Smooth muscle cell (in vitro differentiated cells): ENCODE data around the gene ITGA5. TPM values are rescaled to one million over a fixed set of nuclear protein-coding genes. Genes with fewer than 3 reads are reported as not detected.

Experiments
- DNase-seq: peaks from one replicate; lab custom pipeline; 2025; ENCODE audit not compliant: unreplicated experiment; lab: John Stamatoyannopoulos, UW
- H2AFZ ChIP-seq: fragments of 200-600 bp; sonication (generic); 2 replicates; pipeline ENCODE4 v1.6.0; 2016; ENCODE audit warnings: antibody characterized with exemption, low read depth, mild to moderate bottlenecking
- H3F3A ChIP-seq: fragments of 200-600 bp; sonication (generic); 2 replicates; pipeline ENCODE4 v1.6.0; 2017; ENCODE audit warnings: antibody characterized with exemption, low read depth
- H3K27ac ChIP-seq: fragments of 200-600 bp; sonication (generic); 2 replicates; pipeline ENCODE4 v1.5.1; 2016; ENCODE audit warnings: low read depth, mild to moderate bottlenecking
- H3K27me3 ChIP-seq: fragments of 200-600 bp; sonication (generic); 2 replicates; pipeline ENCODE4 v1.6.1; 2016; ENCODE audit warnings: low read depth, mild to moderate bottlenecking
- H3K36me3 ChIP-seq: fragments of 200-600 bp; sonication (generic); 2 replicates; pipeline ENCODE4 v1.5.1; 2016; ENCODE audit warnings: low read depth
- H3K4me1 ChIP-seq: fragments of 200-600 bp; sonication (generic); 2 replicates; pipeline ENCODE4 v1.5.1; 2016; ENCODE audit warnings: low read depth
- H3K4me2 ChIP-seq: fragments of 200-600 bp; sonication (generic); 2 replicates; pipeline ENCODE4 v1.6.0; 2016; ENCODE audit warnings: mild to moderate bottlenecking
- H3K4me3 ChIP-seq: fragments of 200-600 bp; sonication (generic); 2 replicates; pipeline ENCODE4 v1.5.1; 2016; ENCODE audit warnings: mild to moderate bottlenecking
- H3K79me2 ChIP-seq: fragments of 200-600 bp; sonication (generic); 2 replicates; pipeline ENCODE4 v1.6.0; 2016; ENCODE audit warnings: low read depth, mild to moderate bottlenecking
- H3K9ac ChIP-seq: fragments of 200-600 bp; sonication (generic); 2 replicates; pipeline ENCODE4 v1.6.0; 2016; ENCODE audit warnings: low read depth
- H3K9me3 ChIP-seq: fragments of 200-600 bp; sonication (generic); replicated peaks from 2 replicates; pipeline ENCODE4 v1.5.1; 2016; ENCODE audit warnings: low read depth
- H4K20me1 ChIP-seq: fragments of 200-600 bp; sonication (generic); 2 replicates; pipeline ENCODE4 v1.6.0; 2016; ENCODE audit warnings: low read depth
- CTCF ChIP-seq: fragments of 200-600 bp; sonication (generic); IDR thresholded peaks from 2 replicates; pipeline ENCODE4 v1.5.1; 2017; ENCODE audit warnings: borderline replicate concordance, mild to moderate bottlenecking, antibody characterized with exemption; ENCODE audit not compliant: insufficient read depth, poor library complexity, severe bottlenecking
- WGBS: methylation state at CpG from one replicate; pipeline ENCODE4 v1.1.7; 2016; ENCODE audit warnings: low lambda C conversion rate; 5-methylcytosine and 5-hydroxymethylcytosine counted together
- polyA plus RNA-seq: library from polyadenylated mRNA; unstranded; fragments of >200 nt; fragmentation: Nextera tagmentation; extraction: Ambion mirVana; gene quantifications from 2 replicates; pipeline ENCODE4 v1.2.1, GENCODE V29; 2016
- total RNA-seq: library from RNA; depleted of rRNA; stranded (reverse); fragments of >200 nt; gene quantifications from 2 replicates; pipeline ENCODE4 v1.2.3, GENCODE V29; 2014

Gene ITGA5
- total and polyA plus RNA-seq, 2 experiments from 2014 or later: 163 to 192 TPM

- Histone ChIP-seq H3K4me2 (no peak overlapping the region), H3K27me3 (no peaks in the 10 kb centered on the region), H3K9me3 (no peaks in the 10 kb centered on the region), H4K20me1 (no peaks in the 10 kb centered on the region), H3K4me1 (peaks cover 23% of the 10 kb centered on the region), H3K36me3 (no peaks in the 10 kb centered on the region), H3K9ac (no peak overlapping the region), H3K4me3 (no peak overlapping the region), H3K79me2 (no peaks in the 10 kb centered on the region), H3K27ac (no peak overlapping the region), H3F3A (peaks cover 5% of the 10 kb centered on the region), H2AFZ (no peak overlapping the region)
- no peak for TF ChIP-seq CTCF
- DNase-seq: no peak
- 97% methylated on average over 5 of the region's 5 CpGs for WGBS
Measured at GRCh38 chr12:54430471-54431069, 11.5 kb upstream of the ITGA5 start.

- H3K4me2 ChIP-seq: no peak overlapping the region
- no peak overlapping the region for H3K9ac ChIP-seq
- TF ChIP-seq CTCF: no peak
Measured at GRCh38 chr12:54429014-54429471, 10.0 kb upstream of the ITGA5 start.

GRCh38 chr12:54428050-54429013 is 9.3 kb upstream of the ITGA5 start:
- H4K20me1 ChIP-seq: no peaks in the 10 kb centered on the region
- peaks cover 5% of the 10 kb centered on the region for H3F3A ChIP-seq
- DNase-seq: no peak
- H3K9me3 ChIP-seq: no peaks in the 10 kb centered on the region
- no peak for TF ChIP-seq CTCF
- no peaks in the 10 kb centered on the region for H3K27me3 ChIP-seq
- H3K4me1 ChIP-seq: peaks cover 23% of the 10 kb centered on the region
- H3K4me2 ChIP-seq: no peak overlapping the region
- 76% methylated on average over 13 of the region's 13 CpGs for WGBS
- no peak overlapping the region for H2AFZ ChIP-seq
- no peak overlapping the region for H3K9ac ChIP-seq
- H3K36me3 ChIP-seq: no peaks in the 10 kb centered on the region
- H3K27ac ChIP-seq: no peak overlapping the region
- H3K79me2 ChIP-seq: no peaks in the 10 kb centered on the region
- no peak overlapping the region for H3K4me3 ChIP-seq

More at GRCh38 chr12:54429014-54429471, 10.0 kb upstream of the ITGA5 start:
- no peaks in the 10 kb centered on the region for H3K36me3 ChIP-seq
- peaks cover 5% of the 10 kb centered on the region for H3F3A ChIP-seq
- 88% methylated on average over 3 of the region's 3 CpGs for WGBS
- H3K4me1 ChIP-seq: peaks cover 23% of the 10 kb centered on the region
- H3K27ac ChIP-seq: no peak overlapping the region
- H3K27me3 ChIP-seq: no peaks in the 10 kb centered on the region
- no peaks in the 10 kb centered on the region for H3K9me3 ChIP-seq
- no peaks in the 10 kb centered on the region for H4K20me1 ChIP-seq
- no peak overlapping the region for H3K4me3 ChIP-seq
- no peak for DNase-seq
- H3K79me2 ChIP-seq: no peaks in the 10 kb centered on the region
- H2AFZ ChIP-seq: no peak overlapping the region
